Measurements from ENCODE around the gene MAGIX.

MAGIX gene

DNA sequence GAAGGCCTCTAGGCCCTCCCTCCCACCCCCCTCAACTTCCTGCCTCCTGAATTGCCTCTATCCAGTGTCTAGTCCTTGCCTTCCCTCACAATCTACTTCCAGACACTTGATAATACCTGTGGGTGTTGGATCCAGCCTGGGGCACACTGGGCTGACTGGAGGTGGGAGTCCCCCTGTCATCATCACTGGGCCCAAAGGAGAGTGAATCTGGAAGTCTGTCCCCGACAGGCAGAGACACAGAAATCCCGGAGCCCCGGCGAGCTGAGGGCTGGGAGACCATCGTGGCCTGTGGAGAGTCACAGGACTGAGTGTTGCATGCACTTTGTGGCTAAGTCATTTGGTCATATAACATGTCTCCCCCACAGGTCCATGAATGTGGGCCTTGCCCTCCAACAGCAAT lies 45.8 kb downstream of the MAGIX start:
- no peak for DNase-seq

GRCh38 chrX:49209434-49210251 lies 47.1 kb downstream of the MAGIX start:
- no peak for DNase-seq

- no peak for DNase-seq
Measured at GRCh38 chrX:49210406-49210805, 47.8 kb downstream of the MAGIX start.

DNA sequence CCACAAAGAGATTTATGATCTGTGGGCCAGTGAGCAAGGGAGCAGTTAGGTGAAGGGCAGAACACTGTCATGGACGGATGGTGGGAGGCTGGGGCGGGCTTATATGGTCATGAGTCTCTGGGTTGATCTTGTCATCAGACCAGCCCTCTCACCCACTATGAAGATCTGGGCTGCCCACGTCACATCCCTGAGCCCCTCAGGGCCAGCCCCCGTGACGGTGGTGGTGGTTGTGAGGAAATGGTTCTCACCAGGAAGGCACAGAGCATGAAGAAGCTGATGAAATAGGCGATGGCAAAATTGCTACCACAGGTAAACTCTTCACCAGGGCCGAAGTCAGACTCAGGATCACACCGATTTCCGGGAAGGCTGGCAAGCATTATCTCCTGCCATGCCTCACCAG lies 48.5 kb downstream of the MAGIX start:
- DNase-seq, result no peak

DNA sequence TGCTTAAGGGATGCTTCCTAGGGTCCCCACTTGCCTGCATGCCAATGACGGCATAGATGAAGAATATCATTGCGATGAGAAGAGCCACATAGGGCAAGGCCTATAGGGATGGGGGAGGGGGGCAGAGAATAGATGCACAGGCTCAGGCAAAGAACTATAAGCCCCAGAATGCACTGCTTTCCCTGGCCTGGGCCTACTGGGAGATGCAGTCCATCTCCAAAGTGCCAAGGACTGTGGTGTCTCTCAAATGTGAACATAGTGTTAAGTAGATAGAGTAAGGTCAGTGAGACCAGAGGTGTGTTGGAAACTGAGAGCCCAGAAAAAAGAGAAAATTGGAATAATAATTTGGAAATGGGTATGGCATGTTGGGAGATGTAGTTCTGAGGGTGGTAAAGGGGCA lies 49.7 kb downstream of the MAGIX start:
- DNase-seq, result no peak

- DNase-seq, result no peak
Measured at GRCh38 chrX:49212861-49213260, 50.3 kb downstream of the MAGIX start.

DNA sequence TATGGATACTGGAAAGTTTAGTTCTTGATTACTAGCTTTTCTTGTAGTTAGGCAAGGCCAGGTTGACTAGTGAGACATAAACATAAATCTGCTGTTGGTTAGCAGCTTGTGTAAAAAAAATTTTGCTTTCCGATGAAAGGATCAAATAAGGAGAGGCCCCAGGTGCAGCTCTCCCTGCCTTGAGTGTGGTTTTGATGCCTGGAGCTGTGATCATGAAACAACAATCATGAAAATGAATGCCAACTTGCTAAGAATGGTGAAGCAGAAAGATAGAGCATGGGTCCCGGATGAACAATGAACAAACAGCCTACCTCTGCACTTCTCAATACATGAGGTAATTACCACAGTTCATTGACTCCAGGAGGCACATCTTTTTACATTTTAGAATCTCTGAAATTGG lies 51.9 kb downstream of the MAGIX start:
- DNase-seq, result no peak

- no peak for DNase-seq
Measured at GRCh38 chrX:49214996-49215526, 52.5 kb downstream of the MAGIX start.

Measured in left hindlimb (tissue), 1 donor.